ENCODE results near the gene LYAR. TPM values are rescaled to one million over a fixed set of nuclear protein-coding genes. Genes with fewer than 3 reads are reported as not detected.

LYAR gene
- total RNA-seq, 1 donor from 2014 or later: 7.7 TPM

DNA sequence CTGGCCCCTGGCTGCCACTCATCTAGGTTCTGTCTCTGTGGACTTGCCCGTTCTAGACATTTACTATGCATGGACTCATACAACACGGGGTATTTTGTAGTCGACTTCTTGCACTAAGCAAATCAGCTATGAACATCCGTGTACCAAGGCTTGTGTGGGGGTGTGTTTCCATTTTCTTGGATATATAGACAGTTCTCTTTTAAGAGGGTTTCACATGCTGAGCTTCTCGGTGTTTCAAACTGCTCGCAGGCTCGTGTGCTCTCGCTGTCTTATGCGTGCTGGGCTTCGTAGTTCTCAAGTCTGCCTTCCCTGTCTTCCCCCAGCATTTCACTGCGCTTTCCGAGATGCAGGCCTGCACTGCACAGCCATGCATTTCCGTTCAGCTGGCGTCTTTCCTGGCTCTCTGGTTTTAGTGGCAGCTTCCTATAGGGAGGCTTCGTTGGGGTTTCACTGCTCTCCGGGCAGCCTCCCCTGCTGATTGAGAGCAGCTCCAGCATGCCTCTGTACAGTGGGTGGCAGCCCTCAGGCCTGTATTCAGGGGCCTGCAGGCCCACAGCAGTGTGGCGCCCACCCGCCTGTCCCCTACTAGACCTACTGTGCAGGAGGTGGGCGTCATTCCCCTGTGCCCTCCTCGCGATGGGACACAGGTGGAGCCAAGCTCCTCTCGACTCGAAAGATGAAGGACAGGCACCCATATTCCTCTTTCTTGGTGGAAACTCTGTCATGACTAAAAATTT is 27.7 kb upstream of the LYAR start:
- FAIRE-seq (no peak), DNase-seq (ENCODE audit: low spot score in 2 of 2) (no peak)

GRCh38 chr4:4316150-4316495 is 26.2 kb upstream of the LYAR start:
- FAIRE-seq (no peak), DNase-seq (ENCODE audit: low spot score in 2 of 2) (no peak)

- FAIRE-seq: no peak
- no peak for DNase-seq (ENCODE audit: low spot score in 2 of 2)
Observed at GRCh38 chr4:4315461-4316149, 25.7 kb upstream of the LYAR start.

DNA sequence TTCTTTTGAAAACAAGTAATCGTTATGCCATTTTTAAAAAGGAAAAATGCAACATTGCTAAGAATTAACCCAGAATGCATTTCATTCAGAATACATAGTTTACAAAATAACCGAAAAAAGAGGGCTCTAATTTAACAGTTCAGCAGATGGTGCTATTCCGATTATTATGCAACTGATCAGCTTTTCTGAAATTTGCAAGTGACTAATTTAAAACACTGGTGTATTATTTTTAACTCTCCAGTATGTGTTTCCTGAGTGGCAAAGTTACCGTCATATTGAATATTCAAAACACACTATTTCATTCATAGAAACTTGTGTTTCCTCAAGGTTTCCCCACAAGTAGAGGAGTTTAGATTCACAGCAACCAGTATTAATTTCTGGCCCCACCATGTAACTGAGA is 21.2 kb upstream of the LYAR start:
- FAIRE-seq: no peak
- no peak for DNase-seq (ENCODE audit: low spot score in 2 of 2)

DNA sequence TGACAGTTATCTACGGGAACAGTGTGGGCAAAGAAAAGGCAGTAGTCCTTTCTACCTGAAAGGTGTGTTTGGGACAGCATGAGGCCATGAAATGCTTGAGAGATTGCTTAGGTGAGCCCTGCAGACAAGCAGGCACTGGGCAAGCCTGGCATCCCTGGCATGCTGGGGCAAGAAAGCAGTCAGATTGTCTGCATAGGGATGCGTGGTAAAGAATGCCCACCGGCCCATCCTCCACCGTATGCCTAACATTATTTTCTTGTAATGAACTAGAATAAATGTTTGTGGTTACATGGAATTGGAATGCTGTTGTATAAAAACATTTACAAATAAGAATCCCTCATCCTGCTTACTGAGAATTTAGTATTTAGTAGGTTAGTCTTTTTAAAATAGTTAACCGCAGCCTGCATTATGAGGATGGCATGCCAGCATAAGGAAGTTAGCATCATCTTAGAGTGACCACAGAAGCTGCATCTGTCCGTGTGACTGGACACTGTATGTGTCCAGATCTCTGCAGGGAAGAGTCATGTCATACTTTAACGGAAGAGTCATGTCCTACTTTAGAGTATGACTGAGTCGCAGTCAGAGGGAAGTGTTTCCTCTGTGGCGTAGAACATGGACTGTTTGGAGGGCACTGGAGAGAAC is 19.0 kb upstream of the LYAR start:
- DNase-seq (ENCODE audit: low spot score in 2 of 2) (no peak), FAIRE-seq (no peak)

- no peak for DNase-seq (ENCODE audit: low spot score in 2 of 2)
- no peak for FAIRE-seq
Observed at GRCh38 chr4:4306920-4307319, 17.0 kb upstream of the LYAR start.

DNA sequence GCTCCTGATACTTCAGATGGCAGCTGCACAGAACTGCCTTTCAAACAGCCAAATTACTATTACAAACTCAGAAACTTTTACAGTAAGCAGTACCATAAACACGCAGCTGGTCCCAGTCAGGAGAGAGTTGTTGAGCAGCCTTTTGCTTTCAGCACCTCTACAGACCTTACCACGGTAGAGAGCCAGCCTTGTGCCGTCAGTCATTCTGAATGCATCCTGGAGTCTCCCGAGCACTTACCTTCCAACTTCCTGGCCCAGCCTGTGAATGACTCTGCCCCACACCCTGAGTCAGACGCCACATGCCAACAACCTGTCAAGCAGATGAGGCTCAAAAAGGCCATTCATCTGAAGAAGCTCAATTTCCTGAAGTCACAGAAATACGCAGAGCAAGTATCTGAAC is 12.5 kb upstream of the LYAR start:
- DNase-seq (ENCODE audit: low spot score in 2 of 2) (no peak), FAIRE-seq (no peak)

DNA sequence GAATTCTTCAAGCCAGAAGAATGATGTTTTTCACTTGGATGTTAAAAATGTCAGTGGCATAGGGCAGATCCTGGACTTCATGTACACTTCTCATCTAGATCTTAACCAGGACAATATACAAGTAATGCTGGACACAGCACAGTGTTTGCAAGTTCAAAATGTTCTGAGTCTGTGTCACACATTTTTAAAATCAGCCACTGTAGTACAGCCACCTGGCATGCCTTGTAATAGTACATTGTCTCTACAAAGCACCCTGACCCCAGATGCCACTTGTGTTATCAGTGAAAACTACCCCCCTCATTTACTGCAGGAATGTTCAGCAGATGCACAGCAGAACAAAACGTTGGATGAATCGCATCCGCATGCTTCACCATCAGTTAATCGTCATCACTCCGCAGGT is 12.0 kb upstream of the LYAR start:
- no peak for DNase-seq (ENCODE audit: low spot score in 2 of 2)
- FAIRE-seq: no peak

DNA sequence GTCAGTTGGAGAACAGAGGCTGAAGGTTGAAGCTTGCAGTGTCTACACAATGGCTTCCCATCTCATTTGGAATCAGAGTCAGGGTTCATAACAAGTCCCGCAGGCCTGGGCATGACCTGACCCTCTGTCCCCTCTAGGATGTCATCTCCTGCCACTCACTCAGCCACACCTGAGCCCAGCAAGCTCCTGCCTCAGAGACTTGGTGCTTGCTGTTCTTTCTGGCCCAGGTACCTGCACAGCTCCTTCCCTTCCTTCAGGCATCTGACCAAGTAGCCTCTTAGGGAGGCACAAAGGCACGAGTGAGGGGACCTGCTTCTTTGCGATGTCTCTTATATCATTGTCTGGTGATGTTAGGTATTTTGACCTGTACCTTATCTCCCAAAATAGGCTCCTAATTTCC is 9.1 kb upstream of the LYAR start:
- DNase-seq (ENCODE audit: low spot score in 2 of 2) (no peak), FAIRE-seq (no peak)

DNA sequence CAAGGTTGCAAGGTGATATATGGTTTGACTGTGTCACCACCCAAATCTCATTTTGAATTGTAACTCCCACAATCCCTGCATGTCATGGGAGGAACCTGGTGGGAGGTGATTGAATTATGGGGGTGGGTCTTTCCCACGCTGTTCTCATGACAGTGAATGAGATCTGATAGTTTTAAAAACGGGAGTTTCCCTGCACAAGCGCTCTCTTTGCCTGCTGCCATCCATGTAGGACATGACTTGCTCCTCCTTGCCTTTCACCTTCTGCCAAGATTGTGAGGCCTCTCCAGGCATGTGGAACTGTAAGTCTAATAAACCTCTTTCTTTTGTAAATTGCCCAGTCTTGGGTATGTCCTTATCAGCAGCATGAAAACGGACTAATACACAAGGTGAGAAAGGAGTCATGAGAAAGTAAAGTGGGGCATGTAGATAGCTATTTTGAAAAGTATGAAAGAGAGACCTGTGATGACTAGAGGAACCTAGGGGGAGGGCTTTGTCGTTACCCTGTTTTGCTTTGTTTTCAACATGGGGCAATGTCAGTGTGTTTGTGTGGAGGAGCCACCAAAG is 6.4 kb upstream of the LYAR start:
- FAIRE-seq: no peak
- DNase-seq (ENCODE audit: low spot score in 2 of 2): no peak

GRCh38 chr4:4293279-4293678 is 3.3 kb upstream of the LYAR start:
- FAIRE-seq (no peak), DNase-seq (ENCODE audit: low spot score in 2 of 2) (no peak)

GRCh38 chr4:4289597-4289940 is 385 bp downstream of the LYAR start:
- no peak for FAIRE-seq
- DNase-seq (ENCODE audit: low spot score in 2 of 2): no peak

DNA sequence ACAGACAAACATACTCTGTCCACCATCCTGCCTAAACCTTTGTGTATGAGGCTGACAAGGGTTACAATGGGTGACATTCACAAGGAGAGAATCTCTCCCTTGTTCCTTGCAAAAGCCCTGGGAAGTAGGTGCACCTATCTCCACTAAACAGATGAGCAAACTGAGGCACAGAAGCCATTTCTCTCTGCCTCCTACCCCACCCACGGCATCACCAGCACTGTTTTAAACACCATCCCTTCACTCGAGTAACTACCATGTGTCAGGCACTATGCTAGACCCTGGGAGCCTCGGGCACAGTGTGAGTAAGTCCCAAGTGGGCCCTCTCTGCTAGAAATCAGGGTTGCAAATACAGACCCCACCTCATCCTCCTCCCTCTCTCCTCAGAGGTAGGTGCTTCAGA is 899 bp downstream of the LYAR start:
- no peak for FAIRE-seq
- DNase-seq (ENCODE audit: low spot score in 2 of 2): no peak

DNA sequence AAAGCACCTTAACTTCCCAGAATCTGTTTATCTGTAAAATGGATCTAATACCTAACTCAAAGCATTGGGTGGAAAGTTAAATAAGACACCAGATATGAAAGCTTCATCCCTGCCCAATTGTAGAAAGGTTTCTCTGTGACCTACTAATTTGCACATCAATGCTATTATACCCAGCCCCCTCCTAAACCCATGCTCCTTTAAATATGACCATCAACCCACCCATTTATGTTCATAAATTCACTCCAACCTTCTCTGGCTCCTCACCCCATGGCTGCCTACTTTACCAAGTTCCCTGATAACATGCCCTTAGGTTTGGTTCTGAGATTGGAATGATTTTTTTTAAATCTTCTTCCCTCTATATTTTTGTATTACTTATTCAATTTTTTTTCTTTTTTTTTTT is 1.9 kb downstream of the LYAR start:
- no peak for DNase-seq (ENCODE audit: low spot score in 2 of 2)
- FAIRE-seq: no peak

- FAIRE-seq (no peak), DNase-seq (ENCODE audit: low spot score in 2 of 2) (no peak)
Observed at GRCh38 chr4:4284827-4285618, 4.9 kb downstream of the LYAR start.

GRCh38 chr4:4281787-4282186 is 8.2 kb downstream of the LYAR start:
- no peak for FAIRE-seq
- no peak for DNase-seq (ENCODE audit: low spot score in 2 of 2)

GRCh38 chr4:4277531-4277930 is 12.4 kb downstream of the LYAR start:
- DNase-seq (ENCODE audit: low spot score in 2 of 2) (no peak), FAIRE-seq (no peak)

- no peak for DNase-seq (ENCODE audit: low spot score in 2 of 2)
- no peak for FAIRE-seq
Observed at GRCh38 chr4:4274226-4274625, 15.7 kb downstream of the LYAR start.

DNA sequence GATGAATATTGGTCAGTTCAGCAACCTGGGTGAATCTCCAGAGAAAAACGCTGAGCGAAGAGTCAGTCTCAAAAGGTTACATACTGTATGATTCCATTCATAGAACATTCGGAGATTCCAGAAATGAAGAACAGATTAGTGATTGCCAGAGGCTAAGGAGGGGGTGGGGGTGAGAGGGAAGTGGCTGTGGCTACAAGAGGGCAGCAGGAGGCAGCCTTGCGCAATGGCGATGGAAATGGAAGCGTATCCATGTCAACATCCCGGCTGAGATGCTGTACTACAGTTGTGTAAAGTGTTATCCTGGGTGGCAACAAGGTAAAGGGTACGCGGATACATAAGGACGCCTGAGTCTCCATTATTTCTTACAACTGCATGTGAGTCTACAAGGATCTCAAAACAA is 18.0 kb downstream of the LYAR start:
- FAIRE-seq (no peak), DNase-seq (ENCODE audit: low spot score in 2 of 2) (no peak)

DNA sequence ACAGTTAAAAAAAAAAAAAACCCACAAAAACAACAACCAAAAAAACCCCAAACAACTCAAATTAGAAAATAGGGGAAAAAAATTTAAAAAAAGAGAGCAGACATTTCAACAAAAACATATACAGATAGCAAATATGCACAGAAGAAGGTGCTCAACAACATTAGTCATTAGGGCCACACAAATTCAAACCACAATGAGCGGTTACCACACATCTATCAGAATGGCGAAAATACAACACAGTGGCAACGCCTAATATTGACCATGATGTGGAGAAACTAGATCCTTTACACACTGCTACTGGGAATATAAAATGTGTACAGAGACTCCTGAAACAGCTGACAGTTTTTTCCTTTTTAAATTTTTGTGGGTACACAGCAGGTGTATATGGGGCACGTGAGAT is 19.4 kb downstream of the LYAR start:
- FAIRE-seq (no peak), DNase-seq (ENCODE audit: low spot score in 2 of 2) (no peak)

GRCh38 chr4:4269856-4270255 is 20.1 kb downstream of the LYAR start:
- DNase-seq (ENCODE audit: low spot score in 2 of 2) (no peak), FAIRE-seq (no peak)

Data from frontal cortex (tissue), 4 donors.